Measurements from ENCODE around the gene MRPL39.

Gene MRPL39

DNA sequence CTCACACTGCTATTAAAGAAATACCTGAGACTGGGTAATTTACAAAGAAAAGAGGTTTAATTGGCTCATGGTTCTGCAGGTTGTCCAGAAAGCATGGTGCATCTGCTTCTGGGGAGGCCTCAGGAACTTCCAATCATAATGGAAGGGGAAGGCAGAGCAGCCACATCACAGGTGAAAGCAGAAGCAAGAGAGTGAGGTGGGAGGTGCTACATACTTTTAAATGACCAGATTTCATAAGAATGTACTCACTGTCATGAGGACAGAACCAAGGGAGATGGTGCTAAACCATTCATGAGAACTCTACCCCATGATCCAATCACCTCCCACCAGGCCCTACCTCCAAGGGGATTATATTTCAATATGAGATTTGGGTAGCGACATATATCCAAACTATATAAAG is 55.7 kb downstream of the MRPL39 start:
- TF ChIP-seq SNAI2 (CRISPR knock-in tag; IDR thresholded peaks at IDR 0.05): no peak
- TF ChIP-seq, protein P1, sequence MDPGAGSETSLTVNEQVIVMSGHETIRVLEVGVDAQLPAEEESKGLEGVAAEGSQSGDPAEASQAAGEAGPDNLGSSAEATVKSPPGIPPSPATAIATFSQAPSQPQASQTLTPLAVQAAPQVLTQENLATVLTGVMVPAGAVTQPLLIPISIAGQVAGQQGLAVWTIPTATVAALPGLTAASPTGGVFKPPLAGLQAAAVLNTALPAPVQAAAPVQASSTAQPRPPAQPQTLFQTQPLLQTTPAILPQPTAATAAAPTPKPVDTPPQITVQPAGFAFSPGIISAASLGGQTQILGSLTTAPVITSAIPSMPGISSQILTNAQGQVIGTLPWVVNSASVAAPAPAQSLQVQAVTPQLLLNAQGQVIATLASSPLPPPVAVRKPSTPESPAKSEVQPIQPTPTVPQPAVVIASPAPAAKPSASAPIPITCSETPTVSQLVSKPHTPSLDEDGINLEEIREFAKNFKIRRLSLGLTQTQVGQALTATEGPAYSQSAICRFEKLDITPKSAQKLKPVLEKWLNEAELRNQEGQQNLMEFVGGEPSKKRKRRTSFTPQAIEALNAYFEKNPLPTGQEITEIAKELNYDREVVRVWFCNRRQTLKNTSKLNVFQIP (CRISPR knock-in tag; IDR thresholded peaks at IDR 0.05; ENCODE audit: borderline replicate concordance, low read depth): no peak
- ATAC-seq: no peak

DNA sequence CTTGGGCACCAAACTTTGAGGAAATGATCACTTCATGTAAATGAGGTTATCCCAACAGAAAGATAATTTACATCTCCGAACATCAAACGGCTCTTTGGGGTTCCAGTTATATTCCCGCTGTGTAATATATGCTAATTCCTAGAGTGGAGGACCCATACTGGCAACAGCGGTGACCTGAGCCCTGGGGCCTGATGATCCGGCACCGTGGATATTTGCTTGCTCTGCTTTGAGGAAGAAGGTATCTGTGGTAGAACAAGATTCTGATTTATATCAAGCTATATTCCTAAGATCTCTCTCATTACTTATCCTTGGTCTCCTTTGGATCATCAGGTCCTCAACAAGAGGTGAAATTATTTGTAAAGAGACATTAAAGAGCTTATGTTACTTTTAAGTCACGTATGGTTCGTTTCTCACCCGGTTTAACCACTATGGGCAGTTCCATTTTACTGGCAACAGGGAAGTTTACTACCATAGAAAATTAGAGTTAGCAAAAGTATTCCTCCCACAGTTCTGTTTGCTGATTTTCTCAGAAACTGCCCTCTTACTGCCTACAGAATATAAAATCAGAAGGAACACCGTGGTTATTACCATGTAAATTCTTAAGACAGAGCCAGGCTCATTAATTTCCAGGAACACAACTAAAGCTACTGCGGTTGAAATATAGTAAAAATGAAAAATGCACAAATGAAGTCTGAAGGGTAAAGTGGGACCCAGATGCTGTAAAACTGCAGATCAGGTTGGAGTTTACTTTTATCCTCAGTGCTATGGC is 56.7 kb downstream of the MRPL39 start:
- TF ChIP-seq ZFP30 (CRISPR knock-in tag; IDR thresholded peaks at IDR 0.05) (no peak), ZFP3 (CRISPR knock-in tag; IDR thresholded peaks at IDR 0.05) (no peak), ESRRG (CRISPR knock-in tag; IDR thresholded peaks at IDR 0.05) (no peak), ZNF565 (CRISPR knock-in tag; conservative IDR thresholded peaks at IDR 0.05; ENCODE audit: low read depth) (no peak), ISL1 (CRISPR knock-in tag; IDR thresholded peaks at IDR 0.05) (no peak), TOX (CRISPR knock-in tag; IDR thresholded peaks at IDR 0.05; ENCODE audit: borderline replicate concordance) (no peak)
- TF ChIP-seq, protein P2, sequence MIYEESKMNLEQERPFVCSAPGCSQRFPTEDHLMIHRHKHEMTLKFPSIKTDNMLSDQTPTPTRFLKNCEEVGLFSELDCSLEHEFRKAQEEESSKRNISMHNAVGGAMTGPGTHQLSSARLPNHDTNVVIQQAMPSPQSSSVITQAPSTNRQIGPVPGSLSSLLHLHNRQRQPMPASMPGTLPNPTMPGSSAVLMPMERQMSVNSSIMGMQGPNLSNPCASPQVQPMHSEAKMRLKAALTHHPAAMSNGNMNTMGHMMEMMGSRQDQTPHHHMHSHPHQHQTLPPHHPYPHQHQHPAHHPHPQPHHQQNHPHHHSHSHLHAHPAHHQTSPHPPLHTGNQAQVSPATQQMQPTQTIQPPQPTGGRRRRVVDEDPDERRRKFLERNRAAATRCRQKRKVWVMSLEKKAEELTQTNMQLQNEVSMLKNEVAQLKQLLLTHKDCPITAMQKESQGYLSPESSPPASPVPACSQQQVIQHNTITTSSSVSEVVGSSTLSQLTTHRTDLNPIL (CRISPR knock-in tag; IDR thresholded peaks at IDR 0.05; ENCODE audit: low read depth): no peak
- TF ChIP-seq, protein P3, sequence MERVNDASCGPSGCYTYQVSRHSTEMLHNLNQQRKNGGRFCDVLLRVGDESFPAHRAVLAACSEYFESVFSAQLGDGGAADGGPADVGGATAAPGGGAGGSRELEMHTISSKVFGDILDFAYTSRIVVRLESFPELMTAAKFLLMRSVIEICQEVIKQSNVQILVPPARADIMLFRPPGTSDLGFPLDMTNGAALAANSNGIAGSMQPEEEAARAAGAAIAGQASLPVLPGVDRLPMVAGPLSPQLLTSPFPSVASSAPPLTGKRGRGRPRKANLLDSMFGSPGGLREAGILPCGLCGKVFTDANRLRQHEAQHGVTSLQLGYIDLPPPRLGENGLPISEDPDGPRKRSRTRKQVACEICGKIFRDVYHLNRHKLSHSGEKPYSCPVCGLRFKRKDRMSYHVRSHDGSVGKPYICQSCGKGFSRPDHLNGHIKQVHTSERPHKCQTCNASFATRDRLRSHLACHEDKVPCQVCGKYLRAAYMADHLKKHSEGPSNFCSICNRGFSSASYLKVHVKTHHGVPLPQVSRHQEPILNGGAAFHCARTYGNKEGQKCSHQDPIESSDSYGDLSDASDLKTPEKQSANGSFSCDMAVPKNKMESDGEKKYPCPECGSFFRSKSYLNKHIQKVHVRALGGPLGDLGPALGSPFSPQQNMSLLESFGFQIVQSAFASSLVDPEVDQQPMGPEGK (CRISPR knock-in tag; IDR thresholded peaks at IDR 0.05; ENCODE audit: borderline replicate concordance): no peak
- ATAC-seq: no peak

DNA sequence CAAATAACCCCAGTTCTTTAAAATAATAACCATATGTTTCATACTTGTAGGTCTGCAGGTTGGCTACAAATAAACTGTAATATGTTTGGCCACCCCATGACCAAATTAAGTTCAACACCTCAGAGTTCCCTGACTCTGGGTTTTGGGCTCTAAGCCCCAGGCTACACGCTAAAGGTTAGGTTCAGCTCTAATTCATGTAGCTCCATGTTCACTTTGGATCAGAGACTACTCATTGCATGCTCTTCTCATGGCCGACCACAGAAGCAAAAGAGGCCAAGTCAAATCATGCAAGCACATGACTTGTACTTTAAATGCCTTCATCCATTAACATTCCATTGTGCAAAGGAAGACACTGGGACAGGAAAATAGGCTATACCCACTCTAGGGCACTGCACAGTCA is 66.2 kb downstream of the MRPL39 start:
- TF ChIP-seq ZC3H10 (CRISPR knock-in tag; IDR thresholded peaks at IDR 0.05) (no peak), ZFP30 (CRISPR knock-in tag; IDR thresholded peaks at IDR 0.05) (no peak), BACH2 (CRISPR knock-in tag; IDR thresholded peaks at IDR 0.05; ENCODE audit: borderline replicate concordance) (no peak), TOX (CRISPR knock-in tag; IDR thresholded peaks at IDR 0.05; ENCODE audit: borderline replicate concordance) (no peak), ESRRG (CRISPR knock-in tag; IDR thresholded peaks at IDR 0.05) (no peak), RARB (CRISPR knock-in tag; IDR thresholded peaks at IDR 0.05) (no peak), SNAI2 (CRISPR knock-in tag; IDR thresholded peaks at IDR 0.05) (no peak), TSHZ2 (CRISPR knock-in tag; IDR thresholded peaks at IDR 0.05) (no peak), PPARA (CRISPR knock-in tag; IDR thresholded peaks at IDR 0.05; ENCODE audit: borderline replicate concordance) (no peak)
- TF ChIP-seq, protein P1 (CRISPR knock-in tag; IDR thresholded peaks at IDR 0.05; ENCODE audit: borderline replicate concordance, low read depth): no peak
- ATAC-seq: no peak

GRCh38 chr21:25539606-25540005 is 67.7 kb downstream of the MRPL39 start:
- no peak for TF ChIP-seq TSHZ2 (CRISPR knock-in tag; IDR thresholded peaks at IDR 0.05)
- TF ChIP-seq, protein P1 (CRISPR knock-in tag; IDR thresholded peaks at IDR 0.05; ENCODE audit: borderline replicate concordance, low read depth): no peak
- no peak for TF ChIP-seq BACH2 (CRISPR knock-in tag; IDR thresholded peaks at IDR 0.05; ENCODE audit: borderline replicate concordance)
- no peak for TF ChIP-seq ZFP30 (CRISPR knock-in tag; IDR thresholded peaks at IDR 0.05)
- no peak for TF ChIP-seq ZNF8 (CRISPR knock-in tag; IDR thresholded peaks at IDR 0.05)
- no peak for ATAC-seq

All from SK-N-SH treated with all-trans-retinoic acid at 6 μM for 48 hours (cell line).